Esophagus (tissue), 2 donors: ENCODE data around the gene IGF2BP3. TPM values are rescaled to one million over a fixed set of nuclear protein-coding genes. Genes with fewer than 3 reads are reported as not detected.

Experiments used
- H3K27ac ChIP-seq, 2 donors: one replicate each; pipeline ENCODE4 v1.5.1; 2013; ENCODE audit warnings: low read depth in 2 of 2, mild to moderate bottlenecking in 2 of 2, inconsistent platforms in 1 of 2, low read length in 1 of 2, moderate library complexity in 1 of 2
- H3K27me3 ChIP-seq, 2 donors: one replicate each; pipeline ENCODE4 v1.6.1; 2013; ENCODE audit warnings: low read length in 2 of 2, control low read depth in 1 of 2, mild to moderate bottlenecking in 1 of 2; ENCODE audit not compliant: insufficient read depth in 2 of 2, control insufficient read depth in 1 of 2
- H3K36me3 ChIP-seq, 2 donors: one replicate each; pipeline ENCODE4 v1.6.1; 2013; ENCODE audit warnings: low read length in 1 of 2; ENCODE audit not compliant: control insufficient read depth in 2 of 2, insufficient read depth in 2 of 2
- H3K4me1 ChIP-seq, 2 donors: one replicate each; pipeline ENCODE4 v1.6.1; 2013; ENCODE audit warnings: low read length in 1 of 2; ENCODE audit not compliant: control insufficient read depth in 2 of 2, insufficient read depth in 2 of 2
- H3K4me3 ChIP-seq, 2 donors: one replicate each; pipeline ENCODE4 v1.5.1; 2013; ENCODE audit warnings: low read length in 2 of 2, mild to moderate bottlenecking in 2 of 2, low read depth in 1 of 2, moderate library complexity in 1 of 2
- H3K9me3 ChIP-seq, 2 donors: one replicate each; pipeline ENCODE4 v1.6.1; 2013; ENCODE audit warnings: mild to moderate bottlenecking in 2 of 2, low read depth in 1 of 2, low read length in 1 of 2, moderate library complexity in 1 of 2; ENCODE audit not compliant: control insufficient read depth in 2 of 2, insufficient read depth in 1 of 2
- WGBS, 2 donors: extraction: QIAGEN DNeasy Blood & Tissue Kit; methylation state at CpG; one replicate each; pipeline ENCODE4 v1.1.7; 2013; 5-methylcytosine and 5-hydroxymethylcytosine counted together
- polyA plus RNA-seq, 2 donors: library from polyadenylated mRNA; stranded (reverse); fragments of 200-250 nt; gene quantifications; one replicate each; pipeline ENCODE4 v1.2.3, GENCODE V29; 2013
- donor health status: healthy with polysubstance abuse.
- donor health status: Bipolar disorder and iron deficiency.

IGF2BP3 gene
- polyA plus RNA-seq, 2 donors = 2.5 to 3.5 TPM

GRCh38 chr7:23482686-23483085 is 12.4 kb upstream of the IGF2BP3 start:
- peaks cover 4 to 5% of the 10 kb centered on the region in 2 donors for H3K27me3 ChIP-seq
- WGBS, 2 donors = 92 to 94% methylated on average over 4 of the region's 4 CpGs

GRCh38 chr7:23477962-23478866 is 7.9 kb upstream of the IGF2BP3 start:
- Histone ChIP-seq H3K4me3 (no peak overlapping the region), H3K36me3 (no peaks in the 10 kb centered on the region), H3K9me3 (peaks cover 0 to 4% of the 10 kb centered on the region in 2 donors), H3K27ac (no peak overlapping the region), H3K27me3 (peaks cover 4 to 20% of the 10 kb centered on the region in 2 donors), H3K4me1 (peaks cover 0 to 9% of the 10 kb centered on the region in 2 donors)
- WGBS, 2 donors = 73 to 75% methylated on average over 6 of the region's 6 CpGs

More at GRCh38 chr7:23482686-23483085, 12.4 kb upstream of the IGF2BP3 start:
- Histone ChIP-seq H3K27ac (no peak overlapping the region), H3K9me3 (no peaks in the 10 kb centered on the region), H3K36me3 (no peaks in the 10 kb centered on the region), H3K4me3 (no peak overlapping the region), H3K4me1 (no peaks in the 10 kb centered on the region)

GRCh38 chr7:23477157-23477499 is 6.8 kb upstream of the IGF2BP3 start:
- 78 to 86% methylated on average over 1 of the region's 1 CpG for WGBS, 2 donors
- no peak overlapping the region for H3K27ac ChIP-seq
- peaks cover 0 to 9% of the 10 kb centered on the region in 2 donors for H3K4me1 ChIP-seq
- peaks cover 0 to 4% of the 10 kb centered on the region in 2 donors for H3K9me3 ChIP-seq
- H3K27me3 ChIP-seq = peaks cover 4 to 20% of the 10 kb centered on the region in 2 donors
- no peak overlapping the region for H3K4me3 ChIP-seq
- no peaks in the 10 kb centered on the region for H3K36me3 ChIP-seq

- Histone ChIP-seq H3K4me1 (peaks cover 0 to 9% of the 10 kb centered on the region in 2 donors), H3K9me3 (peaks cover 0 to 4% of the 10 kb centered on the region in 2 donors), H3K27ac (no peak overlapping the region), H3K36me3 (no peaks in the 10 kb centered on the region), H3K4me3 (no peak overlapping the region), H3K27me3 (peaks cover 4 to 23% of the 10 kb centered on the region in 2 donors)
Measured at GRCh38 chr7:23476286-23477156, 6.2 kb upstream of the IGF2BP3 start.

GRCh38 chr7:23475576-23475839 is 5.2 kb upstream of the IGF2BP3 start:
- Histone ChIP-seq H3K27ac (no peak overlapping the region), H3K9me3 (peaks cover 0 to 4% of the 10 kb centered on the region in 2 donors), H3K4me3 (no peak overlapping the region), H3K36me3 (no peaks in the 10 kb centered on the region), H3K4me1 (peaks cover 4 to 10% of the 10 kb centered on the region in 2 donors), H3K27me3 (peaks cover 2 to 30% of the 10 kb centered on the region in 2 donors)

- Histone ChIP-seq H3K4me1 (peaks cover 4 to 13% of the 10 kb centered on the region in 2 donors), H3K9me3 (peaks cover 0 to 4% of the 10 kb centered on the region in 2 donors), H3K36me3 (no peaks in the 10 kb centered on the region), H3K4me3 (peak overlapping the region in 1 of 2 donors; percentile 47), H3K27ac (no peak overlapping the region), H3K27me3 (peaks cover 0 to 32% of the 10 kb centered on the region in 2 donors)
- WGBS, 2 donors = 8 to 12% methylated on average over 15 of the region's 15 CpGs
Measured at GRCh38 chr7:23474829-23475575, 4.7 kb upstream of the IGF2BP3 start.

GRCh38 chr7:23474094-23474828 is 4.0 kb upstream of the IGF2BP3 start:
- Histone ChIP-seq H3K36me3 (no peaks in the 10 kb centered on the region), H3K4me1 (peaks cover 10 to 14% of the 10 kb centered on the region in 2 donors), H3K9me3 (peaks cover 0 to 4% of the 10 kb centered on the region in 2 donors), H3K4me3 (peak overlapping the region; percentile 47 to 50), H3K27ac (no peak overlapping the region), H3K27me3 (peaks cover 0 to 38% of the 10 kb centered on the region in 2 donors)
- WGBS, 2 donors = 2% methylated on average over 66 of the region's 66 CpGs

- Histone ChIP-seq H3K4me1 (peaks cover 15 to 18% of the 10 kb centered on the region in 2 donors), H3K27ac (no peak overlapping the region), H3K27me3 (peaks cover 0 to 42% of the 10 kb centered on the region in 2 donors), H3K36me3 (no peaks in the 10 kb centered on the region), H3K9me3 (peaks cover 0 to 4% of the 10 kb centered on the region in 2 donors), H3K4me3 (peak overlapping the region; percentile 47 to 50)
- 2 to 3% methylated on average over 23 of the region's 23 CpGs for WGBS, 2 donors
Measured at GRCh38 chr7:23473844-23474093, 3.5 kb upstream of the IGF2BP3 start.
